ENCODE data around the gene ME3.

- TF ChIP-seq EGR1 (IDR thresholded peaks at IDR 0.05): no peak
- no peak for TF ChIP-seq CREB1 (IDR thresholded peaks at IDR 0.05; ENCODE audit: low read depth)
- TF ChIP-seq EP300 (IDR thresholded peaks at IDR 0.05; ENCODE audit: borderline replicate concordance): peak; percentile 53; the same call in 1 of the 2 replicates
- peak; percentile 59 for TF ChIP-seq TEAD4 (IDR thresholded peaks at IDR 0.05)
- TF ChIP-seq CEBPB (IDR thresholded peaks at IDR 0.05): peak; percentile 19; the same call in 1 of the 2 replicates
- 0 out of 2 replicates have a peak, but pooled peaks have one; percentile 7 for TF ChIP-seq YY1 (IDR thresholded peaks at IDR 0.05; ENCODE audit: low read depth)
- no peak for TF ChIP-seq FOXM1 (IDR thresholded peaks at IDR 0.05; ENCODE audit: borderline replicate concordance, low read depth)
- TF ChIP-seq, protein P1, sequence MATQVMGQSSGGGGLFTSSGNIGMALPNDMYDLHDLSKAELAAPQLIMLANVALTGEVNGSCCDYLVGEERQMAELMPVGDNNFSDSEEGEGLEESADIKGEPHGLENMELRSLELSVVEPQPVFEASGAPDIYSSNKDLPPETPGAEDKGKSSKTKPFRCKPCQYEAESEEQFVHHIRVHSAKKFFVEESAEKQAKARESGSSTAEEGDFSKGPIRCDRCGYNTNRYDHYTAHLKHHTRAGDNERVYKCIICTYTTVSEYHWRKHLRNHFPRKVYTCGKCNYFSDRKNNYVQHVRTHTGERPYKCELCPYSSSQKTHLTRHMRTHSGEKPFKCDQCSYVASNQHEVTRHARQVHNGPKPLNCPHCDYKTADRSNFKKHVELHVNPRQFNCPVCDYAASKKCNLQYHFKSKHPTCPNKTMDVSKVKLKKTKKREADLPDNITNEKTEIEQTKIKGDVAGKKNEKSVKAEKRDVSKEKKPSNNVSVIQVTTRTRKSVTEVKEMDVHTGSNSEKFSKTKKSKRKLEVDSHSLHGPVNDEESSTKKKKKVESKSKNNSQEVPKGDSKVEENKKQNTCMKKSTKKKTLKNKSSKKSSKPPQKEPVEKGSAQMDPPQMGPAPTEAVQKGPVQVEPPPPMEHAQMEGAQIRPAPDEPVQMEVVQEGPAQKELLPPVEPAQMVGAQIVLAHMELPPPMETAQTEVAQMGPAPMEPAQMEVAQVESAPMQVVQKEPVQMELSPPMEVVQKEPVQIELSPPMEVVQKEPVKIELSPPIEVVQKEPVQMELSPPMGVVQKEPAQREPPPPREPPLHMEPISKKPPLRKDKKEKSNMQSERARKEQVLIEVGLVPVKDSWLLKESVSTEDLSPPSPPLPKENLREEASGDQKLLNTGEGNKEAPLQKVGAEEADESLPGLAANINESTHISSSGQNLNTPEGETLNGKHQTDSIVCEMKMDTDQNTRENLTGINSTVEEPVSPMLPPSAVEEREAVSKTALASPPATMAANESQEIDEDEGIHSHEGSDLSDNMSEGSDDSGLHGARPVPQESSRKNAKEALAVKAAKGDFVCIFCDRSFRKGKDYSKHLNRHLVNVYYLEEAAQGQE (IDR thresholded peaks at IDR 0.05; ENCODE audit: low read depth): no peak
- peak; percentile 72; the same call in 1 of the 2 replicates for TF ChIP-seq NFIC (IDR thresholded peaks at IDR 0.05)
- no peak for TF ChIP-seq TAF1 (IDR thresholded peaks at IDR 0.05; ENCODE audit: low read depth)
These were observed 183.9 kb downstream of the ME3 start for GRCh38 chr11:86488553-86488952.

Data from Ishikawa (cell line).